Measurements from ENCODE around the gene PTPRM. TPM values are rescaled to one million over a fixed set of nuclear protein-coding genes. Genes with fewer than 3 reads are reported as not detected.

Gene PTPRM
- polyA plus RNA-seq, 3 donors = 89.6 to 94.8 (median 92.6) TPM

DNA sequence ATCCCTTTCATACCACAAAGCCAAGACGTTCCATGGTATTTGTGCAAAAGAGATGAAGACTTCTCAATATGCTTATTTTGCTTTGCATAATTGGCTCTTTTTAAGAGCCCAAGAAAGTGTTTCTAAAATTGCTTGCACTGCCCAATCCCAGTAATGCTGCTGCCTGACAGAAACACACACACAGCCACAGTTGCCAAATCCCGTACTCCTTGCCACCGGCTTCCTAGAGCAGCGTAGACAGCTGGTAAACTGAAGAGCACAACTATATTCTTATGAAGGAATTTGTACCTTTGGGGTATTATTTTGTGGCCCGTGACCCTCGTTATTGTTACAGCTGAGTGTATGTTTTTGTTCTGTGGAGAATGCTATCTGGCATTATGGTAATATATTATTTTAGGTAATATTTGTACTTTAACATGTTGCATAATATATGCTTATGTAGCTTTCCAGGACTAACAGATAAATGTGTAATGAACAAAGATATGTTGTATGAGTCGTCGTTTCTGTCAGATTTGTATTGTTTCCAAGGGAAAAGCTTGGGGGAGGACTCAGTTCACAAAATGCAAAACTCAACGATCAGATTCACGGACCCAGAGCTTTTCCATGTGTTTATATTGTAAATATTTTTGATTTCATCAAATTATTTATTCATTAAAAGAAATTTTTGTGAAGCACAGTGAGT lies 839.2 kb downstream of the PTPRM start:
- no peak for DNase-seq (ENCODE audit: extremely low read depth in 1 of 11, low read depth in 9 of 11, low spot score in 4 of 11)

DNA sequence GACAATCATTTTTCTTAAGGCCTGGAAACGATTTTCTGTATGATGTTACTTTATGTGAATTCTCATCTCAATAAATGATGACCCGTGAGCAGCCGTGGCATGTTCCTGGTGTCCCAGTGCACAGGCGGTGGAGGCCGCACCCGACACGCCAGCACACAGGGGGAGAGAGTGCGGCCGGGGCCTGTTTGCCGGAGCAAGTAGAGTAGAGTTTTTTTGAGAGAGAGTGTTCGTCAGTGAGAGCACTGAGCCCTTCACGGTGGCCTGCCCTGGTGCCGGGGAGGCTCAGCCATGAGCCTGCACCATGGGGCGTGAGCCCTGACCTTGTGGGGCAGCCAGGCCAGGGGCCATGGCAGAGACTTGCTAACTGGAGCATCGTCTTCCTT lies 839.7 kb downstream of the PTPRM start:
- no peak for DNase-seq (ENCODE audit: extremely low read depth in 1 of 11, low read depth in 9 of 11, low spot score in 4 of 11)

DNA sequence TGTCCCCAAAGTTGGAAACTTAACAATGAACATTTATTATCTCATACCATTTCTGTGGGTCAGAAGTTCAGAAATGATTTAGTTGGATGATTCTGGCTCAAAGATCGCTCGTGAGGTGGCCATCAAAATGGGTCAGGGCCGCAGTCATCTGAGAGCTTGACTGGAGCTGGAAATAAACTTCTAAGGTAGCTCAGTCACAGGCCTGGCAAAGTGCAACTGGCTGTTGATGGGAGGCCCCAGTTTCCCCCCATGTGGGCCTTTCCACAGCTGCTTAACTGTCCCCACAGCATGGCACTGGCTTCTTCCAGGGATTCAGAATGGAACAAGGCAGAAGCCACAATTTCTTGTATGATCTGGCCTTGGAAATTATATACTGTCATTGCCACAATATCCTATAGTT lies 842.0 kb downstream of the PTPRM start:
- no peak for DNase-seq (ENCODE audit: extremely low read depth in 1 of 11, low read depth in 9 of 11, low spot score in 4 of 11)

DNA sequence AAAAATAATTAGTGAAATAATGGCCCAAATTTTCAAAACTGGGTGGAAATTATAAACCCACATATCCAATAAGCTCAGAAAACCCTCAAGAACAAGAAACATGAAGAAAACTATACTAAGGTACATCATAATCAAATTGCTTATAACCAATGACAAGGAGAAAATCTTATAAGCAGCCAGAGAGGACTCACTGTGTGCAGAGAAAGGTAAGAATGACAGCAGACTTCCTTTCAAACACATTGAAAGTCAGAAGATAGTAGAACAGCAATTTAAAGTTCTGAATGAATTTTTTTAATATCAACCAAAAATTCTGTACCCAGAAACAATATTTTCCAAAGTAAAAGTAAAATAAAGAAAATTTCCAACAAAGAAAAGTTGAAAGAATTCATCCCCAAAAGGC lies 844.4 kb downstream of the PTPRM start:
- DNase-seq (ENCODE audit: extremely low read depth in 1 of 11, low read depth in 9 of 11, low spot score in 4 of 11) = no peak

DNA sequence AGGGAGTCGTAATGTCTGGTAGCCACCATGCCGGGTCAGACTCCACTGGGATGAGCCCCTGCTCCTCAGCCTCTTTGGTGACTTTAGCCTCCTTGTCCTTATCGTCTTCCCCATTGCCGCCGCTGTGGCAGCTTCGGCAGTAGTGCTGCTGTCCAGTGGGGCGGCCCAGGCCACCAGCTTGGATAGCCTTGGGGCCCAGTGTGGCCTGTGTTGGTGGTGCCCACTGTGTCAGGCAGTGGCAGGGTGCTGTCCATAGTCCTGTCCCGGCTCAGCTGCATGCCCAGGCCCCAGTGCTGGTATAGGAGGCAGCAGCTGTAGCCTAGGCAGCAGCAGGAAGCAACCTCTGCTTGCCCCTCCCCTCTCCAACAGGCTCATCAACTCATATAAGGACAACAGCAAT lies 845.0 kb downstream of the PTPRM start:
- no peak for DNase-seq (ENCODE audit: extremely low read depth in 1 of 11, low read depth in 9 of 11, low spot score in 4 of 11)

DNA sequence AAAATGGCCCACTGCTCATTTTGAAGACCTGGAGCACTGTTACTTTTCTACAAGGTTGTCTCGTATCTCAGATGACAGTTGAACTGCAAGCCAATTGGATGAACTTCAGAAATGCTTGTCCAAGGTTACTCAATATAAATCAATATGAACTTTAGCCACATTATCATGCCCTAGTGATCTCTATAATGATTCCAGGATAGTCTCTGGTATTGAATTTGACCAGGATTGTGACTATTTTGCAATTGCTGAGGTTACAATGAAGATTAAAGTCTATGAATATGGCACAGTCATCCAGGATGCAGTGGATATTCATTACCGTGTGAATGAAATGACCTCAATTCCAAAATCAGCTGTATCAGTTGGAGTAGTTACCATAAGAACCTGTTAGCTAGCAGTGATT lies 846.1 kb downstream of the PTPRM start:
- no peak for DNase-seq (ENCODE audit: extremely low read depth in 1 of 11, low read depth in 9 of 11, low spot score in 4 of 11)

DNA sequence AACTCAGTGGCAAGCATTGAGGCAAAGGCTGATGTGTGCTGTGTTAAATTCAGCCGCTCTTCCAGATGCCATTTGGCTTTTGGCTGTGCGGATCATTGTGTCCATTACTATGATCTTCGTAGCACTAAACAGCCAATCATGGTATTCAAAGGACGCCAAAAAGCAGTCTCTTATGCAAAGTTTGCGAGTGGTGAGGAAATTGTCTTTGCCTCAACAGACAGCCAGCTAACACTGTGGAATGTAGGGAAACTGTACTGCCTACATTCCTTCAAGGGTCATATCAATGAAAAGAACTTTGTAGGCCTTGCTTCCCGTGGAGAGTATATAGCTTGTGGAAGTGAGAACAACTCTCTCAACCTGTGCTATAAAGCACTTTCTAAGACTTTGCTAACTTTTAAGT lies 846.6 kb downstream of the PTPRM start:
- no peak for DNase-seq (ENCODE audit: extremely low read depth in 1 of 11, low read depth in 9 of 11, low spot score in 4 of 11)

DNA sequence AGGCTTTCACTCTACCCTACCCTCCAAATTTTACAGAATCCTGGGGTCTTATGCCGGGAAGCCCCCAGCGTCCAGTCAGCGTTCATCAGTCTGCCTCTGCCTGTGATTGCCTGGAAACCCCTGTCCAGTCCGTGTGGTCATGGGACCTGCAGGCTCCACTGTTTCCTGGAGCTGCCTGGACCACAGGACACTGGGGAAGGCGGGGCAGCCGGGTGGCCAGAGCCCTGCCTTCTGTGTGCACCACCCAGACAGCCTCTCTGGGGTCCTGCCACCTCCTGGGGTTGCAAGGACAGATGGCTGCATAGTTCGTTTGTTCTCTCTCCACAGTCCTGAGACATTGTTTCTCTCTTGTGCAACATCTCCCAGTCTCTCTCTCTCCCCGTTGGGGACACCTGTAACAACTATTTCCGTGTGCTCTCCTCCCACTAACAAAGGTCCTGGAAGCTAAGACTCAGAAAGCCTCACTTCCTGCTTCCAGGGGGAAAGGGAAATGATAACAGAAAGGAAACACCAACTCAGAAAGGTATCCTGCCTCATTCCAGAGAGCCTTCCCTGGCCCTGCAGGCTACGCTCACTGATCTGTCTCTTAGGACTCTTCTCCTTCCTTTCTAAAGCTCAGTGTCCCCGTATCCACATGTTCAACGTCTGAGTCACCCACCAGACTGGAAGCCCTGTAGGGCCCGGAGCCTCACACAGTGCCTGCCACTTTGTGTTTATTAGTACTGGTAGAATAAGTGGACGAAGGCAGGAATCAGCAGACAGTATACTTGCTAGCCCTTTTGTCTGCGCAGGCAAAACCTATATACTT lies 849.3 kb downstream of the PTPRM start:
- no peak for DNase-seq (ENCODE audit: extremely low read depth in 1 of 11, low read depth in 9 of 11, low spot score in 4 of 11)

DNA sequence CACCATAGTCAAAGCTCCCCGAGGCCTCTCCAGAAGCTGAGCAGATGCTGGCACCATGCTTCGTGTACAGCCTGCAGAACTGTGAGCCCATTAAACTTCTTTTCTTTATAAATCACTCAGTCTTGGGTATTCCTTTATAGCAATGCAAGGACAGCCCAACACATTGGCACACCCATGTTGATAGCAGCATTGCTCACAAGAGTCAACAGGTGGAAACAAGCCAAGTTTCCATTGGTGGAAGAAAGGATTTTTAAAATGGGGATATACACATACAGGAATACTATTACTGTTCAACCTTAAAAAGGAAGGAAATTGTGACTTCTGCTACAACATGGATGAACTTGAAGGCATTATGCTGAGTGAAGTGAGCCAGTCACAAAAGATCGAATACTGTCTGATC lies 855.3 kb downstream of the PTPRM start:
- DNase-seq (ENCODE audit: extremely low read depth in 1 of 11, low read depth in 9 of 11, low spot score in 4 of 11) = no peak

DNA sequence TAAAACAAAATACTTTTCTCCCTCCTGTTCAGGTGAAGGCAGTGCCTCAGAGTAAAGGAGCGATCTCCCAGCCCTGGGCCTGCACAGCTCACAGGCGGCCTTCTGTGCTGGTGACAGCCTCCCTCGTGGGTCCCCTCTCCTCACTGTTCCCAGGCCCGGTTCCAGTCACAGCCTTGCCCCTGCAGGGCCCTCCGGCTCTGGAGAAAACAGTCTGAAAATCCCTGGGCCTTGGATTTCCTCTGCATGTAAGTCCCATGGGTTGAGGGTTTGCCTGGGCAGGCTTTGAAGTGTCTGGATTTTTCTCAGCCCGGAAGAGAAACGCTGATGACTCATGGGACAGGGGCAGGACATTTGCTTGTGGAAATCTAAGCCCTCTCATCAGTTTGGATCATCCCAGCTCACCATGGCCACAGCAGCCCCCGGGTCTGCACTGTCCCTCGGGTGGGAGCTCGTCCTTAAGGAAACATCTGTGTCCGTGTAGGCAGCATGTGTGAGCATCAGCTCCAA lies 856.0 kb downstream of the PTPRM start:
- DNase-seq (ENCODE audit: extremely low read depth in 1 of 11, low read depth in 9 of 11, low spot score in 4 of 11) = no peak

DNA sequence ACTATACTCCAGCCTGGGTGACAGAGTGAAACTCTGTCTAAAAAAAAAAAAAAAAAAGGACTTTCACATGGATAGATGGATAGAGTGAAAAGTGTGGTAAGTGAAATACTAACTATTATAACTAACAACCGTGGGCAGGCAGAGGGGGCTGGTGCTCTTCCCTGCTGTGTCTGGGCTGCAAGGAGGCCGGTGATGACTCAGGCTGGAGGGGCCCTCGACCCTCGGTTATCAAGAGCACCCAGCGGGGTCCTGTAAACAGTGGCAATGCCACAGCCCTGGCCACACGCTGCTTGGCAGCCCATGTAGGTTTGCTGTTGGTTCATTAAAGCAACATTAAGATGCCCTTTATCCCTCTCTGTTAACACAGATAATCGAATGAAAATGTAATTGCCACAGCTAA lies 857.4 kb downstream of the PTPRM start:
- no peak for DNase-seq (ENCODE audit: extremely low read depth in 1 of 11, low read depth in 9 of 11, low spot score in 4 of 11)

DNA sequence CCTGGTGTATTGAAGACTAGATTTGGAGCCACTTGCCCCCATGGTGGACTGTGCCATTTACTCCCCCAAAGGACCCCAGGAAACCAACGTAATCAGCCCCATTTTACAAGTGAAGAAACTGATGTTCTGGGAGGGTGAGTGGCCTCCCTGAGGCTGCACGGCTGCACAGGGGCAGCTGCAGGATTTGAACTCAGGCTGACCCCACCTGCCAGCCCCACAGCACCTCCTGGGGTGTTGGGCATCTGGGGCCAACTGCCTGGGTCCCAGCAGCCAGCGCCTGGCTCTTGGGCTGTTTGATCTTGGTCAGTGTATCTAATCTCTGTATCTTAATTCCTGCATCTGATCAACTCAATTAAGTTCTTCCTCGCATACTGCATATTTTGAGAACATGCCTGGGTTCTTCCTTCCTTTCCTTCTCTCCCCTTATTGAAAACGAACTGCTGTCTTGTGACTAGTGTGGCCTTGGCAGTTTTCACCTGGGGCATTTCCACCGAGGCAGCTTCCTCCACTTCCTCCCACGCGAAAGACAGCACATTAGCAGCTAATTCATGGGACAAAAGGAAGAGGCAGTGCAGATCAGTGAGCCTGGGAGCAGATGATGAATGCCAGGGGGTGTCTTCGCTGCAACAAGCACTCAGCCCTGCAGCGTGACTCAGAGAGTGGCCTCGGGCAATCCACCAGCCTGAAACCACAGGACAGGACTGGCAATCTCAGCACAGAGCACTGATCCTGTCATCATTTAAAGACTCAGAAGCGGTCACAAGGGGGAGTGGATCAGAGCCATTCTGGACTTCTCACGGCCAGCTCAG lies 858.0 kb downstream of the PTPRM start:
- no peak for DNase-seq (ENCODE audit: extremely low read depth in 1 of 11, low read depth in 9 of 11, low spot score in 4 of 11)

DNA sequence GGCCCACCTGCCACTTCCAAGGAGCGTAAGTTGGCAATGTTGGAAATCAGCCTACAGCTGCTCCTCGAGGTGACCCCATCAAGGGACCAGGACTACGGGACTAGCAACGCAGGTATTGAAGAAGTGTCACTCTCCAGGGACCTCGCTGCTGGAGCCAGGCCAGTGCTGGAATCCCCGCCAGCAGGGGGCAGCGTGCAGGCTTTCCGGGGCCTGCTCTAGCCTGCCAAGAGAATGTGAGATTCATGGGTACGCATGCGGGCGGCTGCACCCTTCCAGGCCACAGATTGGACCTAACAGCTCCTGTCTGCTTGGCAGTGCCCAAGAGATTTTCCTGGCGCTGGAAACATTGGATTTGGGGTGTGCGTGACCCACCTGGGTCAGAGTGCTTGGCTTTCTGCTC lies 859.3 kb downstream of the PTPRM start:
- DNase-seq (ENCODE audit: extremely low read depth in 1 of 11, low read depth in 9 of 11, low spot score in 4 of 11) = no peak

DNA sequence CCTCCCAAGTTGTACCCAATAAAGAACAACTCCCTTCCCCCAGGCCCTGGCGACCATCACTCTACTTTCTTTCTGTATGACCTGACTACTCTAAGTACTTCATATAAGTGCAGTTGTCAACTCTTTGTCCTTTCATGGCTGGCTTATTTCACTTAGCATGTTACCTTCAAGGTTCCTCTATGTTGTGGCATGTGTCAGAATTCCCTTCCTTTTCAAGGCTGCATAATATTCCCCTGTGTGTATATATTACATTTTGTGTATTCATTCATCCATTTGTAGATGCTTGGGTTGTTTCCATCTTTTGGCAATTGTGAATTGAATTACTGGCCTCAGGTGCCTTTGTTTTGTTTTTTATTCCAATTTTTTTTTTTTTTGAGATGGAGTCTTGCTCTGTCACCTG lies 860.2 kb downstream of the PTPRM start:
- DNase-seq (ENCODE audit: extremely low read depth in 1 of 11, low read depth in 9 of 11, low spot score in 4 of 11) = no peak

DNA sequence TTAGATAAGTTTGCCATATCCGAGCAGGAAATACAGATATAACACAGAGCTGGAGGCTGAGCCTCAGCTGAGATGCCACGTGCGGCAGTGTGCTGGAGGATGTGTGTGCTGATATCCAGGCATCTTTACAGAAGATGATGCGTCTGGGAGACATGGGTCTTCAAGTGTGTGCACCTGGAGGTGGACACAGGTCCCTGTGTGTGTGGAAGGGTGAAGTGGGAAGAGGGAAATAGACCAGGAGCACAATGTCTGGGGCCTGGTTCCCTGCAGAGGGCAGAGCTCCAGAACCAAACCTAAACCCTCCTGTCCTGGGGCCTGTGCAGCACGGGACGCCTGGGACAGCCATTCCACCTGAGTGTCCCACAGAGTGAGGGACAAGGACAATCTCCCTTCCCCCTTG lies 861.8 kb downstream of the PTPRM start:
- no peak for DNase-seq (ENCODE audit: extremely low read depth in 1 of 11, low read depth in 9 of 11, low spot score in 4 of 11)

DNA sequence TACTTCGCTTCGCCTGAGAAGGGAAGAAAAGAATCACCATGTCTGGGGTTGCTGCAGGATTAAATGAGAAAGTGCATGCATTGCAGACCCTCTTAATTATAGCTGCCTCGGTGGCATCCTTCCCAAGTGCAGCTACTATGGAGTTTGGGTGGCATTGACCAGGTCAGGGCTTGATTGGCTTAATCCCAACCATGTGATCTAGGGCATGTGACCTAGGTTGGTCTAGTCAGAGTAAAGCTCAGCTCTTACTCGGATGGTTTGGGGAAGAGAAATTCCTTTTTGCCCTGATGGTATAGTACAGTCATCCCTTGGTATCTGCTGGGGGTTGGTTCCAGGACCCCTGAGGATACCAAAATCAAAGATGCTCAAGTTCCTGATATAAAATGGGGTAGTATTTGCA lies 863.9 kb downstream of the PTPRM start:
- no peak for DNase-seq (ENCODE audit: extremely low read depth in 1 of 11, low read depth in 9 of 11, low spot score in 4 of 11)

DNA sequence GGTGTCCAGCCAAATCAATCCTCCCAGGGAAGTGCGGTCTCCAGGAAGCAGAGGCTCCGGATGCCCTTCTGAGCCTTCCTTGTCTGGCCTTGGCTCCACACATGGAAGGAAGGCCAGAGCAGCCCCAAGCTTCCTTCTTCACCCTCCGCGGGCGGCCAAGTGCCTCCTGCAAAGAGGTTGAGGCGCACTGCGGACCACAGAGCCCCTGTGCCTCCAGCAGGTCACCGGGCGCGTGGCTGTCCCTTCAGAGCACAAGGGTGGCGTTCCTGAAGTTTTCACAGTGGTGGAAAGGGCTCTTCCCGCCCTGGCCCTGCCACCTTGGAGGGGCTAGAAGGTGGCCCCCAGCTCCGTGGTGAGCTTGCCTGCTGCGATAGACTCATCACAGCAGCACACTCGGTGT lies 866.2 kb downstream of the PTPRM start:
- no peak for DNase-seq (ENCODE audit: extremely low read depth in 1 of 11, low read depth in 9 of 11, low spot score in 4 of 11)

DNA sequence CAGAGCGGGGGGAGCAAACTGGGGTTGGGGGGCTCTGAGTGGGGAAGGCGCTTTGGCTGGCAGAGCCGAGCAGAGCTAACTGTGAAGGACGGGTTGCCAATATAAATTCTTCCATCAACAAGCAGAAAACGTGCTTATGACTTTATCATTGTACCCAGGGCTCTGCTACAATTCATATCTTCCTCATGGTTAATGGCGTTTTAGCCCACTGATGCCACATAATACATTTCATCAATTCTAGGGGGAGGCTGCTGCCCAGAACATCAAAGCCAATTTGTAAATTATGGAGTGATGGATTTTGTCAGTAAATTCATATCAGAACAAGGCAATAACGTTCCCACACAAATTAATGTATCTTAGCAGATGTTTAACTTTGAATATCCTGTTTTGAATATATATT lies 866.7 kb downstream of the PTPRM start:
- DNase-seq (ENCODE audit: extremely low read depth in 1 of 11, low read depth in 9 of 11, low spot score in 4 of 11) = no peak

DNA sequence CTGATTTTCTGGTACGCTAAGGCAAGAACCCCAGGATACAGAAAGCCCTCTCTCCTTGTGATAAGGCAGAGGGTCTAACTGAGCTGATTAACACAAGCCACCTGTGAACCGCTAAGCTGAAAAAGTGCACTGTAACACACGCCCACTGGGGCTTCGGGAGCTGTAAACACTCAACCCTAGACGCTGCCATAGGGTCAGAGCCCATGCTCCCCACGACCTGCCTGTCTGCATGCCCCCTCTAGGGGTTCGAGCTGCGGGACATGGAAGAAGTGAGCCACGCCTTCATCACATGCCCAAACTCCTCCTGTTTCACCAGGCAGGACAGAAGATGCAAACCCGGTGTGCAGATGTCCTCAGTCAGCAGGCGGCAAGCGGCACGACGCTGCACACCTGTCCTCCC lies 868.3 kb downstream of the PTPRM start:
- no peak for DNase-seq (ENCODE audit: extremely low read depth in 1 of 11, low read depth in 9 of 11, low spot score in 4 of 11)

DNA sequence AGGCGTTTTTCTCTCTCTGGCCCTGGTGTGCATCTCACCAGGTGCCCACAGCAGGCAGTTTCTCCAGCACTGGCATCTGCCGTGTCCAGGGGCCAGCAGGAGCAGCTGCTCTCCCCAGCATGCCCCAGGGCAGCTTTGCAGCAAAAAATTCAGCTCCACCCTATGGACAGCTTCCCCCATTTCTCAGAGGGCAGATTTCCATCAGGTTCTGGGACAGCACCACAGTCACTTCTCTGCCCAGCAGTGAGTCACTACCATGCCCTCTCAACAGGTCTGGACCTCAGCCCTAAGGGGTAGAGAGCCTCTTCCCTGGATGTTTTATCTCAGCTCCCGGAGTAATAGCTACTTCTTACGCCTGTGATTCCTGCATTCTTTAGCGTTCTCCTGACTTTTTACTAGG lies 871.9 kb downstream of the PTPRM start:
- no peak for DNase-seq (ENCODE audit: extremely low read depth in 1 of 11, low read depth in 9 of 11, low spot score in 4 of 11)

All from renal cortex interstitium (tissue), 11 donors.